ENCODE results near the gene SAP130. TPM values are rescaled to one million over a fixed set of nuclear protein-coding genes. Genes with fewer than 3 reads are reported as not detected.

The SAP130 gene
- total RNA-seq, 2 donors from 2014 or later, result 47.7 to 58.9 TPM

GRCh38 chr2:128037649-128038048, 9.8 kb upstream of the SAP130 start:
- H3K36me3 Mint-ChIP-seq (ENCODE audit: low read depth), result no peaks in the 10 kb centered on the region
- Histone ChIP-seq H3K36me3 (ENCODE audit: control insufficient read depth, insufficient read depth, low read length) (no peaks in the 10 kb centered on the region), H3K4me3 (ENCODE audit: low read length) (no peak overlapping the region), H3K4me1 (ENCODE audit: control insufficient read depth, insufficient read depth, low read length) (no peaks in the 10 kb centered on the region), H3K9ac (ENCODE audit: extremely low read depth, low read length, poor library complexity, severe bottlenecking) (no peak overlapping the region), H3K27me3 (ENCODE audit: control insufficient read depth, insufficient read depth, low read length, poor library complexity, severe bottlenecking) (no peaks in the 10 kb centered on the region), H3K9me3 (ENCODE audit: control insufficient read depth, low read length) (peaks cover 39% of the 10 kb centered on the region), H3K27ac (ENCODE audit: low read depth, low read length) (no peak overlapping the region)
- DNase-seq, result peak; percentile 68
- H3K27me3 Mint-ChIP-seq (ENCODE audit: insufficient read depth), result peaks cover 24% of the 10 kb centered on the region
- H3K4me1 Mint-ChIP-seq, result no peaks in the 10 kb centered on the region
- H3K4me3 Mint-ChIP-seq, result no peak overlapping the region
- WGBS, 2 experiments (ENCODE audit: insufficient coverage in 1 of 2, insufficient read length in 1 of 2), result 91 to 93% methylated on average over 5 of the region's 5 CpGs
- peaks cover 50% of the 10 kb centered on the region for H3K9me3 Mint-ChIP-seq
- TF ChIP-seq CTCF (conservative IDR thresholded peaks at IDR 0.05), result peak; percentile 56
- no peak overlapping the region for H3K27ac Mint-ChIP-seq

- H3K36me3 Mint-ChIP-seq (ENCODE audit: low read depth), result no peaks in the 10 kb centered on the region
- 85 to 86% methylated on average over 9 to 10 of the region's 10 CpGs for WGBS, 2 experiments (ENCODE audit: insufficient coverage in 1 of 2, insufficient read length in 1 of 2)
- no peaks in the 10 kb centered on the region for H3K4me1 ChIP-seq (ENCODE audit: control insufficient read depth, insufficient read depth, low read length)
- no peak overlapping the region for H3K9ac ChIP-seq (ENCODE audit: extremely low read depth, low read length, poor library complexity, severe bottlenecking)
- no peak for TF ChIP-seq CTCF (conservative IDR thresholded peaks at IDR 0.05)
- no peaks in the 10 kb centered on the region for H3K36me3 ChIP-seq (ENCODE audit: control insufficient read depth, insufficient read depth, low read length)
- H3K4me1 Mint-ChIP-seq, result no peaks in the 10 kb centered on the region
- peaks cover 52% of the 10 kb centered on the region for H3K9me3 Mint-ChIP-seq
- peaks cover 29% of the 10 kb centered on the region for H3K27me3 Mint-ChIP-seq (ENCODE audit: insufficient read depth)
- H3K27me3 ChIP-seq (ENCODE audit: control insufficient read depth, insufficient read depth, low read length, poor library complexity, severe bottlenecking), result no peaks in the 10 kb centered on the region
- DNase-seq, result no peak
- peaks cover 39% of the 10 kb centered on the region for H3K9me3 ChIP-seq (ENCODE audit: control insufficient read depth, low read length)
- H3K4me3 ChIP-seq (ENCODE audit: low read length), result no peak overlapping the region
- no peak overlapping the region for H3K27ac ChIP-seq (ENCODE audit: low read depth, low read length)
- H3K27ac Mint-ChIP-seq, result no peak overlapping the region
- H3K4me3 Mint-ChIP-seq, result no peak overlapping the region
These were observed 9.1 kb upstream of the SAP130 start for GRCh38 chr2:128036748-128037607.

- no peaks in the 10 kb centered on the region for H3K4me1 ChIP-seq (ENCODE audit: control insufficient read depth, insufficient read depth, low read length)
- peaks cover 47% of the 10 kb centered on the region for H3K9me3 Mint-ChIP-seq
- H3K27ac ChIP-seq (ENCODE audit: low read depth, low read length), result no peak overlapping the region
- H3K27me3 Mint-ChIP-seq (ENCODE audit: insufficient read depth), result peaks cover 35% of the 10 kb centered on the region
- WGBS, 2 experiments (ENCODE audit: insufficient coverage in 1 of 2, insufficient read length in 1 of 2), result 41 to 63% methylated on average over 4 of the region's 4 CpGs
- peaks cover 28% of the 10 kb centered on the region for H3K27me3 ChIP-seq (ENCODE audit: control insufficient read depth, insufficient read depth, low read length, poor library complexity, severe bottlenecking)
- H3K27ac Mint-ChIP-seq, result no peak overlapping the region
- TF ChIP-seq CTCF (conservative IDR thresholded peaks at IDR 0.05), result no peak
- H3K4me3 ChIP-seq (ENCODE audit: low read length), result no peak overlapping the region
- H3K4me1 Mint-ChIP-seq, result peaks cover 2% of the 10 kb centered on the region
- H3K9me3 ChIP-seq (ENCODE audit: control insufficient read depth, low read length), result peaks cover 35% of the 10 kb centered on the region
- H3K4me3 Mint-ChIP-seq, result no peak overlapping the region
- H3K36me3 Mint-ChIP-seq (ENCODE audit: low read depth), result no peaks in the 10 kb centered on the region
- no peaks in the 10 kb centered on the region for H3K36me3 ChIP-seq (ENCODE audit: control insufficient read depth, insufficient read depth, low read length)
- H3K9ac ChIP-seq (ENCODE audit: extremely low read depth, low read length, poor library complexity, severe bottlenecking), result no peak overlapping the region
- DNase-seq, result no peak
These were observed 4.2 kb upstream of the SAP130 start for GRCh38 chr2:128032092-128032491.
